Natural killer cell (primary cell): ENCODE results near the gene TBKBP1. TPM values are rescaled to one million over a fixed set of nuclear protein-coding genes. Genes with fewer than 3 reads are reported as not detected.
A peak's percentile ranks its signal among the peaks of the same experiment; 100 is the strongest.

Source experiments
- ATAC-seq, 3 donors: fragments of 150-1000 bp in 2 of 3; fragments of 200-7000 bp in 1 of 3; cut with Tn5 transposase; 1 replicate in 1 of 3; 2 replicates in 2 of 3; pipeline ENCODE4 v1.10.0; 2021; ENCODE audit warnings: mild to moderate bottlenecking in 2 of 3, moderate library complexity in 2 of 3
- DNase-seq, 2 donors: peaks; one replicate each; pipeline versions ENCODE4 v3.0.0 to v3.0.0-alpha.2; 2013 to 2021; ENCODE audit warnings: mixed read lengths in 1 of 2
- H3K27ac ChIP-seq: one replicate; pipeline ENCODE4 v1.5.1; 2013; ENCODE audit warnings: mild to moderate bottlenecking, low read length
- H3K27me3 ChIP-seq: one replicate; pipeline ENCODE4 v1.6.1; 2013; ENCODE audit warnings: low read length; ENCODE audit not compliant: control insufficient read depth, insufficient read depth
- H3K36me3 ChIP-seq: one replicate; pipeline ENCODE4 v1.6.1; 2013; ENCODE audit warnings: low read length; ENCODE audit not compliant: control insufficient read depth, insufficient read depth
- H3K4me1 ChIP-seq: one replicate; pipeline ENCODE4 v1.6.1; 2013; ENCODE audit warnings: low read length; ENCODE audit not compliant: control insufficient read depth, insufficient read depth
- H3K4me3 ChIP-seq: one replicate; pipeline ENCODE4 v1.5.1; 2013; ENCODE audit warnings: low read length
- H3K9me3 ChIP-seq: one replicate; pipeline ENCODE4 v1.6.1; 2013; ENCODE audit warnings: low read length; ENCODE audit not compliant: control insufficient read depth, insufficient read depth
- H3K27ac Mint-ChIP-seq, 2 donors: one replicate each; pipeline ENCODE4 v1.8.0; 2022; ENCODE audit warnings: mild to moderate bottlenecking in 2 of 2, mixed read lengths in 2 of 2, moderate library complexity in 1 of 2
- H3K27me3 Mint-ChIP-seq, 2 donors: one replicate each; pipeline ENCODE4 v1.8.0; 2022; ENCODE audit warnings: low read depth in 2 of 2, mixed read lengths in 2 of 2
- H3K36me3 Mint-ChIP-seq: one replicate; pipeline ENCODE4 v1.8.0; 2022; ENCODE audit warnings: mixed read lengths
- H3K4me1 Mint-ChIP-seq, 2 donors: one replicate each; pipeline ENCODE4 v1.8.0; 2022; ENCODE audit warnings: mixed read lengths in 2 of 2
- H3K4me3 Mint-ChIP-seq: one replicate; pipeline ENCODE4 v1.8.0; 2022; ENCODE audit warnings: mild to moderate bottlenecking, moderate library complexity, mixed read lengths
- H3K9me3 Mint-ChIP-seq, 2 donors: one replicate each; pipeline ENCODE4 v1.8.0; 2022; ENCODE audit warnings: mixed read lengths in 2 of 2
- WGBS: methylation state at CpG from one replicate; pipeline ENCODE4 v1.1.7; 2013; ENCODE audit warnings: missing lambda C conversion rate; ENCODE audit not compliant: insufficient coverage; 5-methylcytosine and 5-hydroxymethylcytosine counted together
- intact Hi-C: fragments of 100-400 bp; cut with micrococcal nuclease; formaldehyde crosslinking; loops from one replicate; pipeline ENCODE4 v1.14.2; 2022
- total RNA-seq, 4 donors: library from RNA; stranded (reverse); fragments of 120-200 nt in 1 of 4; gene quantifications; one replicate each; pipeline versions ENCODE4 v1.2.3 to v1.2.4, GENCODE V29; 2013 to 2022
- TF ChIP-seq, protein P1 (sequence below): fragments of 200-600 bp; IDR thresholded peaks from one replicate; pipeline ENCODE4 v1.8.0; 2022; ENCODE audit warnings: antibody characterized with exemption

TBKBP1 gene
- total RNA-seq, 3 donors from 2014 or later (not counting 1 experiment from before 2014, with no cell fraction given) = 21.4 to 38.9 (median 37.6) TPM

DNA sequence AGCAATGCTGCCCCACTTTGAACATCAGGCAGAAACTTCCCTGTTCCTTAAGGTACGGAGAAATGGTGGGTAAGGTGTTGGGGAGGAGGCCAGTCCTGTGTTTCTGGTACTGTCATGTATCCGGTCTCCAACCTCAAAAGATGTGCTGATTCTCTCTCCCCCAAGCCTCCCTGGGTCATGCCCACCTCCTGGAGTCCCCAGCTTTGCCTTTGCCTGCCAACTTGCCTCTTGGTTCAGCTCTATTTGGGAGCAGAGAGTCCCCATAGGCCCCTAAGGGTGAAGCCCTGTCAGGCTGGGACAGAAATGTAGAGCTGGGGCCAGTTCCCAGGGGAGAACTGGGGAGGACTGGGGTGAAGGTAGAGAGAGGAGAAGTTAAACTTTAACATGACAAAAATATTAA lies 37.4 kb downstream of the TBKBP1 start:
- Mint-ChIP-seq H3K4me3 (peak overlapping the region; percentile 91), H3K27ac (peak overlapping the region; percentile 92 to 94), H3K9me3 (no peaks in the 10 kb centered on the region), H3K27me3 (no peaks in the 10 kb centered on the region), H3K36me3 (peaks cover 16% of the 10 kb centered on the region), H3K4me1 (peaks cover 71 to 78% of the 10 kb centered on the region in 2 donors)
- Histone ChIP-seq H3K4me3 (no peak overlapping the region), H3K27ac (peak overlapping the region; percentile 83), H3K36me3 (peaks cover 13% of the 10 kb centered on the region), H3K27me3 (no peaks in the 10 kb centered on the region), H3K4me1 (peaks cover 76% of the 10 kb centered on the region), H3K9me3 (no peaks in the 10 kb centered on the region)
- TF ChIP-seq, protein P1, sequence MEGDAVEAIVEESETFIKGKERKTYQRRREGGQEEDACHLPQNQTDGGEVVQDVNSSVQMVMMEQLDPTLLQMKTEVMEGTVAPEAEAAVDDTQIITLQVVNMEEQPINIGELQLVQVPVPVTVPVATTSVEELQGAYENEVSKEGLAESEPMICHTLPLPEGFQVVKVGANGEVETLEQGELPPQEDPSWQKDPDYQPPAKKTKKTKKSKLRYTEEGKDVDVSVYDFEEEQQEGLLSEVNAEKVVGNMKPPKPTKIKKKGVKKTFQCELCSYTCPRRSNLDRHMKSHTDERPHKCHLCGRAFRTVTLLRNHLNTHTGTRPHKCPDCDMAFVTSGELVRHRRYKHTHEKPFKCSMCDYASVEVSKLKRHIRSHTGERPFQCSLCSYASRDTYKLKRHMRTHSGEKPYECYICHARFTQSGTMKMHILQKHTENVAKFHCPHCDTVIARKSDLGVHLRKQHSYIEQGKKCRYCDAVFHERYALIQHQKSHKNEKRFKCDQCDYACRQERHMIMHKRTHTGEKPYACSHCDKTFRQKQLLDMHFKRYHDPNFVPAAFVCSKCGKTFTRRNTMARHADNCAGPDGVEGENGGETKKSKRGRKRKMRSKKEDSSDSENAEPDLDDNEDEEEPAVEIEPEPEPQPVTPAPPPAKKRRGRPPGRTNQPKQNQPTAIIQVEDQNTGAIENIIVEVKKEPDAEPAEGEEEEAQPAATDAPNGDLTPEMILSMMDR = no peak
- intact Hi-C loops = loop anchor here (10.0 kb wide), 1 partner anchor 93 kb away; the partner anchor contains the start of gene OSBPL7
- DNase-seq (peak; percentile 14 to 25), ATAC-seq (no peak)
- WGBS = 66% methylated on average over 2 of the region's 2 CpGs

DNA sequence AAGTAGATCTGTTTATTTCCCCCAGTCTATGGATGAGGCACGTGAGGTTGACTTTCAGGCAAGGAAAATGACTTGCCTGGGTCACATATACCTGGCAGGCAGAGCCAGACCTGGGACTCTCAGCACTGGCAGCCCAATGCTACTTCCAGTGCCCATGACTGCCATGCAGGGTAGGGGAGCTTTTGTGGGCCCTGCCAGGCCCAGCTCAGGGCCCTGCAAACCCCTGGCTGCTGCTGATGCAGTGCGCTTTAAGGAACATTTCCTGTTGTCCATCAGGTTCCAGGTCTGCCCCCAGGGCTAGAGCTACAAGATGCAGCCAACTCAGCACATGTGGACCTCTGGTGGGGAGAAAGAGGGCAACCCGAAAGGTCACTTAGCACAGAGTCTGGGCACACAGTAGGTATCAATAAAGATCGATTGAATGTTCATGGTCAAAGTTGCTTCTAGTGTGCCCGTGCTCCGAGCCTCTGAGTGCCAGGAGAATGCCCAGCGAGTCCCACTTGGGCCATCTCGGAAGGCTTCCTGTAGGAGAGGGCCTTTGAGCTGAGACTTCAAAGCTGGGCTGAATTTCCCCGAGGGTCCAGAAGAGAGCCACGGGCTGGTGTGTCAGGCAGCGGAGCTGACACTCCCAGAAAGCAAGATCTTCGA lies 38.6 kb downstream of the TBKBP1 start:
- peak overlapping the region; percentile 92 to 94 for H3K27ac Mint-ChIP-seq
- H3K4me1 Mint-ChIP-seq = peaks cover 70 to 76% of the 10 kb centered on the region in 2 donors
- H3K27ac ChIP-seq = peak overlapping the region; percentile 83
- no peaks in the 10 kb centered on the region for H3K9me3 ChIP-seq
- H3K27me3 ChIP-seq = no peaks in the 10 kb centered on the region
- peaks cover 72% of the 10 kb centered on the region for H3K4me1 ChIP-seq
- peak in 1 of 2 donors; percentile 31 for DNase-seq
- H3K9me3 Mint-ChIP-seq = no peaks in the 10 kb centered on the region
- no peaks in the 10 kb centered on the region for H3K27me3 Mint-ChIP-seq
- H3K36me3 Mint-ChIP-seq = peaks cover 21% of the 10 kb centered on the region
- H3K4me3 ChIP-seq = peak overlapping the region; percentile 51
- TF ChIP-seq, protein P1 = no peak
- peak overlapping the region; percentile 91 for H3K4me3 Mint-ChIP-seq
- WGBS = 28% methylated on average over 12 of the region's 12 CpGs
- H3K36me3 ChIP-seq = peaks cover 16% of the 10 kb centered on the region
- ATAC-seq = no peak
- intact Hi-C loops = loop anchor here (1.0 to 10.0 kb wide), 5 partner anchors 9 to 92 kb away; partner anchors contain the start of gene OSBPL7

DNA sequence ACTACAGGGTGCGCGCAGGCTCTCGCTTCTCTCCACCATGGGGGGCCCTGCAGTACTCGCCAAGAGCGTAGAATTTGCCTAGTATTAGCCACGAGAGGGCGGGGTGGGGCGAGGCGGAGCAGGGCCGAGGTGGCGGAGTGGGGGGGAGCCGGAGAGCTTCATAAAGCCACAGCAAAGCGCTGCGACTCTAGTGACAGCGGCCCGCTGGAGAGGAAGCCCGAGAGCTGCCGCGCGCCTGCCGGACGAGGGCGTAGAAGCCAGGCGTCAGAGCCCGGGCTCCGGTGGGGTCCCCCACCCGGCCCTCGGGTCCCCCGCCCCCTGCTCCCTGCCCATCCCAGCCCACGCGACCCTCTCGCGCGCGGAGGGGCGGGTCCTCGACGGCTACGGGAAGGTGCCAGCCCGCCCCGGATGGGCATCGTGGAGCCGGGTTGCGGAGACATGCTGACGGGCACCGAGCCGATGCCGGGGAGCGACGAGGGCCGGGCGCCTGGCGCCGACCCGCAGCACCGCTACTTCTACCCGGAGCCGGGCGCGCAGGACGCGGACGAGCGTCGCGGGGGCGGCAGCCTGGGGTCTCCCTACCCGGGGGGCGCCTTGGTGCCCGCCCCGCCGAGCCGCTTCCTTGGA lies 39.2 kb downstream of the TBKBP1 start, which contains the start of gene TBX21:
Gene TBX21 (plus strand): TSS at position 190 of the 627 bp plus-strand sequence. CDS start 219 bp downstream, at position 409.
- Mint-ChIP-seq H3K36me3 (peaks cover 21% of the 10 kb centered on the region), H3K27me3 (no peaks in the 10 kb centered on the region), H3K4me1 (peaks cover 67 to 71% of the 10 kb centered on the region in 2 donors), H3K4me3 (peak within 1 kb of the TSS; percentile 99), H3K27ac (peak within 1 kb of the TSS; percentile 92 to 94), H3K9me3 (no peaks in the 10 kb centered on the region)
- ATAC-seq (peak; percentile 71 to 90 (median 82)), DNase-seq (peak; percentile 93 to 95)
- Histone ChIP-seq H3K27me3 (no peaks in the 10 kb centered on the region), H3K36me3 (peaks cover 16% of the 10 kb centered on the region), H3K27ac (peak within 1 kb of the TSS; percentile 83), H3K4me3 (peak within 1 kb of the TSS; percentile 97), H3K4me1 (peaks cover 72% of the 10 kb centered on the region), H3K9me3 (no peaks in the 10 kb centered on the region)
- intact Hi-C loops = loop anchor here (1.0 to 10.0 kb wide), 5 partner anchors 8 to 92 kb away; partner anchors contain the start of gene OSBPL7
- WGBS = under 1% methylated on average over 73 of the region's 73 CpGs
- TF ChIP-seq, protein P1 = peak; percentile 52
